Measurements from ENCODE around the gene STX2.

DNA sequence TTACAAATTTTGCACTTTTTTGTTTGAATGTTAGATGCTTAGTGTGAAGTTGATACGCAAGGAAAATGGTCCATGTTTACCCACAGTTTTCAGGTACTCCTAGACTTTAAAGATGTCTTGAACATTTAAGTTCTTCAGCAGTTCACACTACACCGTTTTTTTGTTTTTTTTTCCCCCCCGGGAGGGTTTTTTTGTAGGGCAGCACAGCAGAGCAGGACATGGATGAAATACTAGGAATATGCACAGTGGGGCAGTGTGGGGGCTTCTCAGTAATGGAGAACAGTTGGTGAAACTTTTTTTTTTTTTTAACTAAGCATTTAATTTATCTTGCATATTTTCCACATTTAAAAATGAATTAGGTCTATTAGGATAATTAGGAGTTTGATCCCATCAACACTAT is 37.7 kb upstream of the STX2 start:
- TF ChIP-seq, protein P1, sequence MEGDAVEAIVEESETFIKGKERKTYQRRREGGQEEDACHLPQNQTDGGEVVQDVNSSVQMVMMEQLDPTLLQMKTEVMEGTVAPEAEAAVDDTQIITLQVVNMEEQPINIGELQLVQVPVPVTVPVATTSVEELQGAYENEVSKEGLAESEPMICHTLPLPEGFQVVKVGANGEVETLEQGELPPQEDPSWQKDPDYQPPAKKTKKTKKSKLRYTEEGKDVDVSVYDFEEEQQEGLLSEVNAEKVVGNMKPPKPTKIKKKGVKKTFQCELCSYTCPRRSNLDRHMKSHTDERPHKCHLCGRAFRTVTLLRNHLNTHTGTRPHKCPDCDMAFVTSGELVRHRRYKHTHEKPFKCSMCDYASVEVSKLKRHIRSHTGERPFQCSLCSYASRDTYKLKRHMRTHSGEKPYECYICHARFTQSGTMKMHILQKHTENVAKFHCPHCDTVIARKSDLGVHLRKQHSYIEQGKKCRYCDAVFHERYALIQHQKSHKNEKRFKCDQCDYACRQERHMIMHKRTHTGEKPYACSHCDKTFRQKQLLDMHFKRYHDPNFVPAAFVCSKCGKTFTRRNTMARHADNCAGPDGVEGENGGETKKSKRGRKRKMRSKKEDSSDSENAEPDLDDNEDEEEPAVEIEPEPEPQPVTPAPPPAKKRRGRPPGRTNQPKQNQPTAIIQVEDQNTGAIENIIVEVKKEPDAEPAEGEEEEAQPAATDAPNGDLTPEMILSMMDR (conservative IDR thresholded peaks at IDR 0.05; ENCODE audit: low read length): peak; percentile 24; the same call in 1 of the 2 replicates
- no peak for TF ChIP-seq EZH2phosphoT487 (IDR thresholded peaks at IDR 0.05; ENCODE audit: borderline replicate concordance)

Data from Loucy (cell line).